Esophagus muscularis mucosa (tissue), 4 donors: ENCODE results near the gene CLIC5. TPM values are rescaled to one million over a fixed set of nuclear protein-coding genes. Genes with fewer than 3 reads are reported as not detected.

Experiments used
- DNase-seq: peaks from one replicate; pipeline ENCODE4 v3.0.0-alpha.2; 2017; ENCODE audit errors: extremely low spot score
- H3K27ac ChIP-seq, 4 donors: fragments of 200-600 bp; sonication (generic); replicated peaks in 1 of 4; 1 replicate in 3 of 4; 2 replicates in 1 of 4; pipeline ENCODE4 v1.5.1; 2016 to 2019; ENCODE audit warnings: mild to moderate bottlenecking in 1 of 4
- H3K27me3 ChIP-seq, 4 donors: fragments of 200-600 bp; sonication (generic); one replicate each; pipeline versions ENCODE4 v1.5.1 to v1.6.0; 2016 to 2019
- H3K36me3 ChIP-seq, 4 donors: fragments of 200-600 bp; sonication (generic); one replicate each; pipeline ENCODE4 v1.5.1; 2016 to 2019
- H3K4me1 ChIP-seq, 4 donors: fragments of 200-600 bp; sonication (generic); one replicate each; pipeline ENCODE4 v1.5.1; 2016 to 2019
- H3K4me3 ChIP-seq, 4 donors: fragments of 200-600 bp; sonication (generic); 1 replicate in 2 of 4; 2 replicates in 2 of 4; pipeline ENCODE4 v1.5.1; 2016 to 2019; ENCODE audit warnings: mild to moderate bottlenecking in 4 of 4, moderate library complexity in 1 of 4
- H3K9me3 ChIP-seq, 4 donors: fragments of 200-600 bp; sonication (generic); 1 replicate in 3 of 4; 2 replicates in 1 of 4; pipeline ENCODE4 v1.5.1; 2016 to 2019
- EP300 ChIP-seq: sonication (generic); formaldehyde crosslinking; IDR thresholded peaks from one replicate; pipeline ENCODE4 v1.6.1; 2017; ENCODE audit warnings: antibody characterized with exemption
- POLR2A ChIP-seq: fragments of 450-650 bp; IDR thresholded peaks from one replicate; pipeline ENCODE4 v1.6.1; 2017; ENCODE audit warnings: antibody characterized with exemption, moderate library complexity, mild to moderate bottlenecking, low read depth
- POLR2AphosphoS5 ChIP-seq, 2 donors: sonication (generic); formaldehyde crosslinking; IDR thresholded peaks; one replicate each; pipeline ENCODE4 v1.6.1; 2017; ENCODE audit warnings: antibody characterized with exemption in 2 of 2
- WGBS: methylation state at CpG from one replicate; pipeline ENCODE4 v1.1.5; 2018; 5-methylcytosine and 5-hydroxymethylcytosine counted together
- intact Hi-C: fragments of 100-400 bp; cut with DNase I; formaldehyde crosslinking; loops from one replicate; pipeline ENCODE4 v1.15.1; 2023
- total RNA-seq, 4 donors: library from RNA; depleted of rRNA; stranded (reverse); fragments of >200 nt; gene quantifications; one replicate each; pipeline versions ENCODE4 v1.1.0 to v1.2.1, GENCODE V29; 2016
- TF ChIP-seq, protein P1 (sequence below), 3 experiments: fragments of 200-600 bp in 2 of 3; fragments of 450-650 bp in 1 of 3; sonication (generic) in 2 of 3; IDR thresholded peaks; one replicate each; pipeline ENCODE4 v1.5.1; 2017 to 2019; ENCODE audit warnings: antibody characterized with exemption in 3 of 3, mild to moderate bottlenecking in 2 of 3, moderate library complexity in 1 of 3

Gene CLIC5
- total RNA-seq, 4 donors from 2014 or later: 5.3 to 7.2 (median 6.3) TPM

DNA sequence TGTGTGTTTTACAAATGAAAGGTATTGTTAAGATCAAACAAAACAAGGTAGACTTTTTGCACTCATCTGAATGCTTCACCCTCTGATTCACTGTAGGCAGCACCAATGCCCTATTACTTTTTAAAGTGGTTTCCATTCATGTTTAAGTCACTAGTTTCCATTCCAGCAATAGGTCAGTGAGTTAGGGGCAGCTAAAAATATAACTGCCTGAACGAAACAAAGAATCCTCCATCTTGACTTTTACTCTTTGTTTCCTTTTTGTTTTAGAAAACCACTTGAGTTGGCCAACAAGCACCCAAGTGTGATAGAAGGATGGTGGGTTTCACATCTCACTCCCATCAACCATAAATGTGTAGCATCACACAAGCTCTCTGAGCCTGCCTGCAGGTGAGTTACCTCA, 25.5 kb downstream of the CLIC5 start:
- no peaks in the 10 kb centered on the region for H3K9me3 ChIP-seq
- H3K4me1 ChIP-seq: peaks cover 0 to 37% (median 8%) of the 10 kb centered on the region in 4 donors
- intact Hi-C loops: no loop called here
- H3K4me3 ChIP-seq: no peak overlapping the region
- H3K36me3 ChIP-seq: no peaks in the 10 kb centered on the region
- no peak overlapping the region for H3K27ac ChIP-seq
- DNase-seq: no peak
- no peaks in the 10 kb centered on the region for H3K27me3 ChIP-seq
- 70% methylated on average over 1 of the region's 1 CpG for WGBS
- TF ChIP-seq EP300 (no peak), POLR2A (no peak), POLR2AphosphoS5 (IDR thresholded peaks at IDR 0.05) (no peak)
- TF ChIP-seq, protein P1, sequence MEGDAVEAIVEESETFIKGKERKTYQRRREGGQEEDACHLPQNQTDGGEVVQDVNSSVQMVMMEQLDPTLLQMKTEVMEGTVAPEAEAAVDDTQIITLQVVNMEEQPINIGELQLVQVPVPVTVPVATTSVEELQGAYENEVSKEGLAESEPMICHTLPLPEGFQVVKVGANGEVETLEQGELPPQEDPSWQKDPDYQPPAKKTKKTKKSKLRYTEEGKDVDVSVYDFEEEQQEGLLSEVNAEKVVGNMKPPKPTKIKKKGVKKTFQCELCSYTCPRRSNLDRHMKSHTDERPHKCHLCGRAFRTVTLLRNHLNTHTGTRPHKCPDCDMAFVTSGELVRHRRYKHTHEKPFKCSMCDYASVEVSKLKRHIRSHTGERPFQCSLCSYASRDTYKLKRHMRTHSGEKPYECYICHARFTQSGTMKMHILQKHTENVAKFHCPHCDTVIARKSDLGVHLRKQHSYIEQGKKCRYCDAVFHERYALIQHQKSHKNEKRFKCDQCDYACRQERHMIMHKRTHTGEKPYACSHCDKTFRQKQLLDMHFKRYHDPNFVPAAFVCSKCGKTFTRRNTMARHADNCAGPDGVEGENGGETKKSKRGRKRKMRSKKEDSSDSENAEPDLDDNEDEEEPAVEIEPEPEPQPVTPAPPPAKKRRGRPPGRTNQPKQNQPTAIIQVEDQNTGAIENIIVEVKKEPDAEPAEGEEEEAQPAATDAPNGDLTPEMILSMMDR (IDR thresholded peaks at IDR 0.05): no peak

DNA sequence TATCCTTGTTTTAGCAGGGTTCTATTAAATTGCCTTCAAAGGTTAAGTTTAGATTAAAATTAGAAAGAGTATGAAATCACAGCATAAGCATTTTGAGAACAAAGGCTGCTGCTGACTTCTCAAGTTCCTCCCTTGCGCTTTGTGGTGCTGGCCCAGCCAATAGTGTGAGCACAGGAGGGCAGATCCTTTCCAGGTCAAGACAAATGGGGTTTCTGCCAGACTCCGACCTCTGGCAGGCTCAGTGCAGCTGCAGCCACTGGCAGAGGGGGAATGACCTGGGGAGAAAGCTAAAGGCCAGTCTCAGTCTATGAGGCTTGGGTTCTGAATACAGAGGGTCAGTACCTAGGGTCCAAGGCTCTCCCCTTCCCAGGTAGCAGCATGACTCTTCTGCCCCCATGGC, 27.0 kb downstream of the CLIC5 start:
- H3K36me3 ChIP-seq: peaks cover 0 to 12% (median 0%) of the 10 kb centered on the region in 4 donors
- TF ChIP-seq EP300 (no peak), POLR2A (no peak), POLR2AphosphoS5 (IDR thresholded peaks at IDR 0.05) (peak in 1 of 2 donors; percentile 15)
- TF ChIP-seq, protein P1 (IDR thresholded peaks at IDR 0.05): no peak

DNA sequence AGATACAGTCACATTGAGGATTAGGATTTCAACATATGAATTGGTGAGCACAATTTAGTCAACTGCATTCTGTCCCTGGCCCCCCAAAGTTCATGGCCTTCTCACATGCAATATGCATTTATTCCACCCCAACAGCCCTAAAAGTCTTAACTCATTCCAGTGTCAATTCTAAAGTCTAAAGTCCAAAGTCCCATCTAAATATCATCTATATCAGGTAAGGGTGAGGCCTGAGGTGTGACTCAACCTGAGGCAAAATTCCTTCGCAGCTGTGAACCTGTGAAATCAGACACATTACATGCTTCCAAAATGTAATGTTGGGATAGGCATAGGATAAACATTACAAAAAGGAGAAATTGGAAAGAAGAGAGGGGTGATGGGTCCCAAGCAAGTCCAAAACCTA, 27.8 kb downstream of the CLIC5 start:
- no peak overlapping the region for H3K4me3 ChIP-seq
- DNase-seq: no peak
- peaks cover 0 to 12% (median 0%) of the 10 kb centered on the region in 4 donors for H3K36me3 ChIP-seq
- intact Hi-C loops: no loop called here
- no peaks in the 10 kb centered on the region for H3K27me3 ChIP-seq
- H3K9me3 ChIP-seq: no peaks in the 10 kb centered on the region
- no peak for TF ChIP-seq POLR2AphosphoS5 (IDR thresholded peaks at IDR 0.05)
- TF ChIP-seq EP300: no peak
- TF ChIP-seq, protein P1 (IDR thresholded peaks at IDR 0.05): no peak
- WGBS: 100% methylated on average over 1 of the region's 1 CpG
- H3K4me1 ChIP-seq: peaks cover 0 to 41% (median 8%) of the 10 kb centered on the region in 4 donors
- H3K27ac ChIP-seq: no peak overlapping the region

More for the DNA sequence above, 27.0 kb downstream of the CLIC5 start:
- H3K9me3 ChIP-seq: no peaks in the 10 kb centered on the region
- H3K27ac ChIP-seq: peak overlapping the region in 1 of 4 donors; percentile 7
- DNase-seq: no peak
- no peak overlapping the region for H3K4me3 ChIP-seq
- 70% methylated on average over 2 of the region's 2 CpGs for WGBS
- no peaks in the 10 kb centered on the region for H3K27me3 ChIP-seq
- peaks cover 0 to 40% (median 8%) of the 10 kb centered on the region in 4 donors for H3K4me1 ChIP-seq
- intact Hi-C loops: no loop called here

DNA sequence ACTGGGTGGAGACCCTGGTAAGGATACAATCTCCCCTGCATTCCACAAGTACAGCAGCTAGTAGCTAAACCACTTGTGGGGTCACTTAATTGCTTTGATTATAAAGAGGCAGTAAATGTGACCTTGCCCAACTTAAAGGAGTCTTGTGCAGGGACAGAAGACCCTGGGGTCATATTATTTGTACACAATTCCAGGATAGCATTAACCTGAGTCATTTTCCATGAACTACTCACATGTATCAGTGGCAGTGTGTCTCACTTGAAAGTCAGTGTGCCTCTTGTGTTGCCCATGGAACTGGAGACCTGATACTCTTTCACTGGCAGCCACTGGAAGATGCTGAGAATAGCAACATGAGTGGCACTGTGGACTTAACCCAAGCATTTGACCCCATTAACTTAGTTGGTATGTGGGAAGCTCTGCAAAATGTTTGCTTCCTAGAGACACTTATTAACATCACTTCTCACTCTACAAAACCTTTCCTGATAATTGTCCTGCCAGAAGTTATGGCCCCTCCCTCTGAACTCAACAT, 28.9 kb downstream of the CLIC5 start:
- H3K9me3 ChIP-seq: no peaks in the 10 kb centered on the region
- no peaks in the 10 kb centered on the region for H3K27me3 ChIP-seq
- no peak overlapping the region for H3K4me3 ChIP-seq
- H3K27ac ChIP-seq: no peak overlapping the region
- intact Hi-C loops: no loop called here
- no peak for DNase-seq
- H3K4me1 ChIP-seq: peaks cover 0 to 51% (median 8%) of the 10 kb centered on the region in 4 donors
- TF ChIP-seq, protein P1 (IDR thresholded peaks at IDR 0.05): no peak
- TF ChIP-seq POLR2AphosphoS5 (IDR thresholded peaks at IDR 0.05) (no peak), EP300 (no peak), POLR2A (no peak)
- H3K36me3 ChIP-seq: peaks cover 0 to 12% (median 0%) of the 10 kb centered on the region in 4 donors

DNA sequence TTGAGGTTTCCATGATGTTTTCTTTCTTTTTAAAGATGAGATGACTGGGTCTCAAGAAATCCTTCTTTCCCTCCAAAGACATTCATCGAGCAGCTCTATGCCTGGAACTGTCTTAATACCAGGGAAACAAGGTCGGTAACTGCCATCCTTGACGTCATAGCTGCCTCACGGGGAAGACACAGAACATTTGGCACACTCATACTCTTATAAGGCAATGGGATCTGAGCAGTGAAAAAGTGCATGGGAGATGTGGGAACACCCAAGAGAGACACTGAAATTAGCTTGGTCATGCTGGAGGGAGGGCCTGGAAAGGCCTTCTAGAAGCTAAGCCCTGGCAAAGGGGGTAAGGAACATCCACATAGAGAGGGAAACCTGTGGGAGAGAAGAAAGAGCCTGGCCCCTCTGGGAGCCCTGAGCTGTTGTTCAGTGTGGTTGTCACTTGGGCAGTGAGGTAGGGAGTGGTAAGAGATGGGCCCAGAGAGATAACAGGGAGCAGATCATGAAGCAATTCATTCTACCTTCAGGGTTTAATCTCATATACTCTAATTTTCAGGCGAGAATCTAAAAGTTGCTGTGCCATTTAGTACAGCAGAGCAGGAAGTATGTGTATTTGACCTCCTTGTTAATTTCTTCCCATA, 30.8 kb downstream of the CLIC5 start:
- no peak for DNase-seq
- H3K4me3 ChIP-seq: no peak overlapping the region
- peaks cover 0 to 12% (median 0%) of the 10 kb centered on the region in 4 donors for H3K36me3 ChIP-seq
- no peak for TF ChIP-seq EP300
- TF ChIP-seq, protein P1 (IDR thresholded peaks at IDR 0.05): no peak
- TF ChIP-seq POLR2A: no peak
- no peak for TF ChIP-seq POLR2AphosphoS5 (IDR thresholded peaks at IDR 0.05)
- WGBS: 84% methylated on average over 5 of the region's 5 CpGs
- intact Hi-C loops: no loop called here
- H3K27me3 ChIP-seq: no peaks in the 10 kb centered on the region
- no peak overlapping the region for H3K27ac ChIP-seq
- peaks cover 0 to 44% (median 8%) of the 10 kb centered on the region in 4 donors for H3K4me1 ChIP-seq
- no peaks in the 10 kb centered on the region for H3K9me3 ChIP-seq
